ENCODE results near the gene CXorf65.

- no peak for TF ChIP-seq EZH2 (IDR thresholded peaks at IDR 0.05; ENCODE audit: insufficient read depth, poor library complexity, severe bottlenecking)
- no peak for TF ChIP-seq EZH2phosphoT487 (IDR thresholded peaks at IDR 0.05; ENCODE audit: insufficient read depth, low read depth)
Observed at GRCh38 chrX:71100581-71101505, 5.7 kb downstream of the CXorf65 start.
